HAP-1 (cell line): ENCODE results near the gene SMARCD3.

Experiments
- DNase-seq, 2 experiments: peaks; one replicate each; pipeline ENCODE4 v3.0.0-alpha.2; 2016 to 2020; ENCODE audit warnings: low spot score in 2 of 2
- H3K27me3 ChIP-seq: fragments of 250-450 bp; sonication (Bioruptor Pico); 2 replicates; pipeline ENCODE4 v1.5.1; 2020; ENCODE audit warnings: low read depth, mild to moderate bottlenecking, moderate library complexity
- H3K36me3 ChIP-seq: fragments of 250-450 bp; sonication (Bioruptor Pico); replicated peaks from 2 replicates; pipeline ENCODE4 v1.5.1; 2020; ENCODE audit warnings: mild to moderate bottlenecking
- H3K4me1 ChIP-seq: fragments of 250-450 bp; sonication (Bioruptor Pico); 2 replicates; pipeline ENCODE4 v1.5.1; 2020; ENCODE audit warnings: mild to moderate bottlenecking
- H3K4me3 ChIP-seq: fragments of 250-450 bp; sonication (Bioruptor Pico); 2 replicates; pipeline ENCODE4 v1.5.1; 2020; ENCODE audit warnings: mild to moderate bottlenecking, moderate library complexity
- H3K9me3 ChIP-seq: fragments of 250-450 bp; sonication (Bioruptor Pico); 2 replicates; pipeline ENCODE4 v1.5.1; 2020; ENCODE audit warnings: mild to moderate bottlenecking, moderate library complexity
- in situ Hi-C: fragments of 300-500 bp; cut with MboI; formaldehyde crosslinking; loops from 3 replicates; pipeline ENCODE4 v1.14.3; 2020; ENCODE audit warnings: low sequenced_read_pairs, inconsistent platforms, mixed read lengths

SMARCD3 gene

DNA sequence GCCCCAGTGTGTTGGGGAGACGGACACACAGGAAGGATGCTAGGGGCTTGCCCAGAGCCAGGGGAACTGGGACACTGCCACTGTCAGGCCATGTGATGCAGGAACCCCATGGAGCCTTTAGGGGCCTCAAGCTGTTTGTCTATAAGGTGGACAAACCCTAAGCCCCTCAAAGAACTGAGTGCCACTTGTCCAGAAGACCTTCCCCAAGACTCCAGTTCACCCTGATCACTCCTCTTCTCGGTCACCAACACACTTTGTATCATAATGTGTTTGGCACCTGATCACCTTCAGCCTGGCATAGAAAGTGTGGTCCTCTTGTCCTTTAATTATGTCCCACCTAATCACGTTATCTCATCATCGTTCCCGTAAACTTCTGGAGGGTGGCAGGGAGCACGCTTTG, 38.9 kb downstream of the SMARCD3 start:
- no peaks in the 10 kb centered on the region for H3K9me3 ChIP-seq
- peaks cover 21% of the 10 kb centered on the region for H3K36me3 ChIP-seq
- H3K4me3 ChIP-seq: no peak overlapping the region
- H3K4me1 ChIP-seq: no peaks in the 10 kb centered on the region
- in situ Hi-C loops: no loop called here
- peaks cover 13% of the 10 kb centered on the region; the same call in 1 of the 2 replicates for H3K27me3 ChIP-seq
- DNase-seq: no peak

DNA sequence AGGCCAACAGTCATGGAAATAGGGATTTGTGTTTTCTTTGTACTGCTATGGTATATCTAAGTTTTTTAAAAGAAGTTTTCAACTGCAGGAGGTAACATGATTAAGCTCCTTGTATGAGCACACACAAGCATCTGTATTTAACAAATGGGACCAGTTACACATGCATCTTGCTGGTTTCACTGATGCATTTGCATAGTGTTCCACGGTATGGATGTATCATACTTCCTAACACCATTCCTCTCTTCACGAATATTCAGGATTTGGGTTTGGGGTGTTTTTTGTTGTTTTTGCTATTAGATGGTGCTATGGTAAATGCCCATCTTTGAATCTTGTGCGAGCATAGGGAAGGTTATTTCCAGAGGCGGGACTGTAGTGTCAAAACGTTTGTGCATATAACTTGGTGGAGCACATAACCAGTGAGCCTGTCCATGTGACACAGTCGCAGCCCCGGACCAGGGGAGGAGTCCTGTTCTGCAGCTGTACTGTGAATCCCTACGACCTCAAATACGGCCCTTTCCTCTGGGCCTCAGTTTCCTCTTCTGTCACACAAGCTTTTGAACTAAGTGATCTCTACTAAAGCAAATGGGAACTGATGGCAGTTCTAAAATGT, 40.1 kb downstream of the SMARCD3 start:
- H3K4me1 ChIP-seq: no peaks in the 10 kb centered on the region
- DNase-seq: no peak
- in situ Hi-C loops: no loop called here
- peaks cover 19% of the 10 kb centered on the region; the same call in 1 of the 2 replicates for H3K27me3 ChIP-seq
- no peaks in the 10 kb centered on the region for H3K9me3 ChIP-seq
- H3K36me3 ChIP-seq: peaks cover 9% of the 10 kb centered on the region
- H3K4me3 ChIP-seq: no peak overlapping the region

DNA sequence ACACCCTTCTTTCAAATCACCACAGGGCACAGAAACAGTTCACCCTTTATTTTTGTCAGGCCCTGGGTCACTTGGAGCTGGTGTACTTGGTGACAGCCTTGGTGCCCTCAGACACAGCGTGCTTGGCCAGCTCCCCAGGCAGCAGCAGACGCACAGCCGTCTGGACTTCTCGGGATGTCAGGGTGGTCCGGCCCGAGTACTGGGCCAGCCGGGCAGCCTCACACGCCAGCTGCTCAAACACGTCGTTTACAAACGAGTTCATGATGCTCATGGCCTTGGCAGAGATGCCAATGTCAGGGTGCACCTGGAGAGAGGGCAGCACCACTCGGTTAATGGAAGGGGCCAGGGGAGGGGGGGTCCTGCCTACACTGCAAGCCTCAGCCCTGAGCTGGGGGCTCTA, 40.7 kb downstream of the SMARCD3 start:
- no peak overlapping the region for H3K4me3 ChIP-seq
- no peak for DNase-seq
- no peaks in the 10 kb centered on the region for H3K9me3 ChIP-seq
- peaks cover 21% of the 10 kb centered on the region; the same call in 1 of the 2 replicates for H3K27me3 ChIP-seq
- in situ Hi-C loops: no loop called here
- H3K4me1 ChIP-seq: no peaks in the 10 kb centered on the region
- peaks cover 4% of the 10 kb centered on the region for H3K36me3 ChIP-seq

GRCh38 chr7:151207315-151207714, 41.2 kb downstream of the SMARCD3 start:
- Histone ChIP-seq H3K4me1 (no peaks in the 10 kb centered on the region), H3K27me3 (peaks cover 26% of the 10 kb centered on the region; the same call in 1 of the 2 replicates), H3K9me3 (no peaks in the 10 kb centered on the region), H3K36me3 (peaks cover under 1% of the 10 kb centered on the region; the same call in 1 of the 2 replicates), H3K4me3 (no peak overlapping the region)
- in situ Hi-C loops: no loop called here
- DNase-seq: no peak

- Histone ChIP-seq H3K4me1 (no peaks in the 10 kb centered on the region), H3K36me3 (no peaks in the 10 kb centered on the region), H3K27me3 (peaks cover 30% of the 10 kb centered on the region), H3K9me3 (no peaks in the 10 kb centered on the region), H3K4me3 (no peak overlapping the region)
- in situ Hi-C loops: no loop called here
- DNase-seq: no peak
These were observed 41.6 kb downstream of the SMARCD3 start for GRCh38 chr7:151206914-151207313.

DNA sequence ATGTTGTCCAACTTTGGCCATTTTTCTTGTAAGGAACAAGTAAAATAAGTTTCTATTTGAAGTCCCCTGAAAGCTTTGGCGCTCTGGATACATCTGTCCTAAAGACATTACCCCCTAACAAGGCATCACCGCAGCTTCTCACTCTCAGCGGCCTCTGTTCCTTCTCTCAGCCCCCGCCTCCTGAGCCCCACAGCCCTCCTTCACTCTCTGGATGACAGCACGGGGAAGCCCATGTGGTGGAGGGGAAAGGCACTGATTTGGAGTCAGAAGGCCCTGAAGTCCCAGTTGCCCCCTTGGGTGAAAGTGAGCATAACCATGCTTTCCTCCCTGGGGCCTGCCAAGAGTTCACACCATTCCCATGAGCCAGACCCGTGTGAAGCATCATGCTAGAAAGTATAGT, 42.8 kb downstream of the SMARCD3 start:
- H3K36me3 ChIP-seq: no peaks in the 10 kb centered on the region
- peaks cover 37% of the 10 kb centered on the region for H3K27me3 ChIP-seq
- no peaks in the 10 kb centered on the region for H3K9me3 ChIP-seq
- H3K4me1 ChIP-seq: no peaks in the 10 kb centered on the region
- no peak overlapping the region for H3K4me3 ChIP-seq
- in situ Hi-C loops: no loop called here
- no peak for DNase-seq

GRCh38 chr7:151204383-151205032, 44.0 kb downstream of the SMARCD3 start:
- no peaks in the 10 kb centered on the region for H3K4me1 ChIP-seq
- in situ Hi-C loops: no loop called here
- no peaks in the 10 kb centered on the region for H3K9me3 ChIP-seq
- DNase-seq: no peak
- H3K36me3 ChIP-seq: no peaks in the 10 kb centered on the region
- H3K4me3 ChIP-seq: no peak overlapping the region
- peaks cover 37% of the 10 kb centered on the region for H3K27me3 ChIP-seq

DNA sequence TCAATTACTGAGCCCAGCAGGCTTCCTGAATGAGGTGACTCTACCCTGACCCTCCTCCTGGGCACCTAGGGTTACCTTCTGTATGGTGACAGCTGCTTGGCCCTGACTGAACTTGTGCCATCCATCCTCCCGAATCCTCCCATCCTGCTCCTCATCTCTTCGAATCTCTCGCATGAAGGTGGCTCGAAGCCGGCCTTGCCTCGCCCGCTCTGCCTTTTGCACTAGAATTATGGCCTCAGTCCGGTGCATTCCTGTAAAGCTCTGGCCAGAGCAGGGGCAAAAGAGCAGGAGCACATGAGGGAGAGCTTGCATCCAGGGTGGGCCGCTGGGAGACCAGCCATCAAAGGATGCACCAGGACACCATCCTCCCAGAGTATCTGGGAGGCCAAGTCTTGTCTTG, 45.7 kb downstream of the SMARCD3 start:
- no peaks in the 10 kb centered on the region for H3K36me3 ChIP-seq
- no peak for DNase-seq
- H3K4me1 ChIP-seq: no peaks in the 10 kb centered on the region
- H3K9me3 ChIP-seq: no peaks in the 10 kb centered on the region
- H3K4me3 ChIP-seq: no peak overlapping the region
- in situ Hi-C loops: no loop called here
- peaks cover 42% of the 10 kb centered on the region for H3K27me3 ChIP-seq

DNA sequence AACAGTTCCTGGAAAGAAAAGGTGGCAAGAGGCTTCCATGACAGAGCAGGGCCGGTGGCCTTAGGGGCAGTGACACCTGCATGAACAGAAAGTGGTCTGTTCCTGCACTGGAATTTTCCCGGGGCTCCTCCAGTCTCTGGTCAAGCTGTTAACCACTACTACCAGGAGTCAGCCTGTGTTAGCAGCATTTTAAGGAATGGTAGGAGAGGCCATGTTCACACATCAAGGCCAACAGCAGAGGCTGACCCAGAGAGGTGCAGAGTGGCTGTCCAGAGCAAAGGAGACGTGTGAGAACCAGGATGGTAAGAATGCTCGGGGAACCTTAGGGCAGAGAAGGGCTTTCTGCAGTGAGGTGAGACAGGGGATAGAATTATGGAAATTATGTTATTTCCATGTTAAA, 46.7 kb downstream of the SMARCD3 start:
- Histone ChIP-seq H3K4me3 (no peak overlapping the region), H3K27me3 (peaks cover 45% of the 10 kb centered on the region), H3K9me3 (no peaks in the 10 kb centered on the region), H3K4me1 (no peaks in the 10 kb centered on the region), H3K36me3 (no peaks in the 10 kb centered on the region)
- no peak for DNase-seq
- in situ Hi-C loops: no loop called here

GRCh38 chr7:151201344-151201743, 47.1 kb downstream of the SMARCD3 start:
- DNase-seq: no peak
- H3K27me3 ChIP-seq: peaks cover 49% of the 10 kb centered on the region
- in situ Hi-C loops: no loop called here
- H3K4me3 ChIP-seq: no peak overlapping the region
- no peaks in the 10 kb centered on the region for H3K36me3 ChIP-seq
- no peaks in the 10 kb centered on the region for H3K4me1 ChIP-seq
- no peaks in the 10 kb centered on the region for H3K9me3 ChIP-seq

- in situ Hi-C loops: no loop called here
- no peak overlapping the region for H3K4me3 ChIP-seq
These were observed 49.3 kb downstream of the SMARCD3 start for GRCh38 chr7:151198945-151199848.

GRCh38 chr7:151197932-151198331, 50.6 kb downstream of the SMARCD3 start:
- Histone ChIP-seq H3K4me3 (no peak overlapping the region), H3K27me3 (peaks cover 56% of the 10 kb centered on the region), H3K4me1 (no peaks in the 10 kb centered on the region), H3K9me3 (no peaks in the 10 kb centered on the region), H3K36me3 (no peaks in the 10 kb centered on the region)
- in situ Hi-C loops: no loop called here
- no peak for DNase-seq

More at GRCh38 chr7:151198945-151199848, 49.3 kb downstream of the SMARCD3 start:
- Histone ChIP-seq H3K4me1 (no peaks in the 10 kb centered on the region), H3K27me3 (peaks cover 61% of the 10 kb centered on the region), H3K9me3 (no peaks in the 10 kb centered on the region), H3K36me3 (no peaks in the 10 kb centered on the region)
- no peak for DNase-seq

- no peak for DNase-seq
- Histone ChIP-seq H3K4me1 (no peaks in the 10 kb centered on the region), H3K27me3 (peaks cover 50% of the 10 kb centered on the region), H3K9me3 (no peaks in the 10 kb centered on the region), H3K36me3 (no peaks in the 10 kb centered on the region), H3K4me3 (no peak overlapping the region)
- in situ Hi-C loops: no loop called here
These were observed 52.7 kb downstream of the SMARCD3 start for GRCh38 chr7:151195616-151196450.
